Heart left ventricle (tissue), 16 donors: Measurements from ENCODE around the gene CCSER2. TPM values are rescaled to one million over a fixed set of nuclear protein-coding genes. Genes with fewer than 3 reads are reported as not detected.

Source experiments
- ATAC-seq, 4 donors: fragments of 200-7000 bp; cut with Tn5 transposase; one replicate each; pipeline ENCODE4 v1.9.1; 2020 to 2022; ENCODE audit warnings: moderate library complexity in 4 of 4, mild to moderate bottlenecking in 3 of 4, moderate number of reproducible peaks in 1 of 4
- DNase-seq, 5 donors: peaks; one replicate each; pipeline ENCODE4 v3.0.0-alpha.2; 2020
- H3K27ac ChIP-seq, 12 donors: fragments of 200-600 bp; sonication (generic) in 4 of 12; one replicate each; pipeline versions ENCODE4 v1.5.0 to v1.8.0; 2016 to 2022; ENCODE audit warnings: mild to moderate bottlenecking in 2 of 12
- H3K27me3 ChIP-seq, 9 donors: fragments of 200-600 bp; sonication (generic) in 2 of 9; one replicate each; pipeline versions ENCODE4 v1.5.1 to v1.8.0; 2016 to 2022; ENCODE audit warnings: mild to moderate bottlenecking in 3 of 9
- H3K36me3 ChIP-seq, 9 donors: fragments of 200-600 bp; sonication (generic) in 2 of 9; one replicate each; pipeline versions ENCODE4 v1.5.0 to v1.8.0; 2018 to 2022; ENCODE audit warnings: mild to moderate bottlenecking in 2 of 9
- H3K4me1 ChIP-seq, 12 donors: fragments of 200-600 bp; sonication (generic) in 4 of 12; one replicate each; pipeline versions ENCODE4 v1.5.0 to v1.8.0; 2016 to 2022; ENCODE audit warnings: mild to moderate bottlenecking in 3 of 12
- H3K4me3 ChIP-seq, 12 donors: fragments of 200-600 bp; sonication (generic) in 4 of 12; one replicate each; pipeline versions ENCODE4 v1.5.0 to v1.8.0; 2017 to 2022; ENCODE audit warnings: mild to moderate bottlenecking in 9 of 12, moderate library complexity in 4 of 12
- H3K9me3 ChIP-seq, 12 donors: fragments of 200-600 bp; sonication (generic) in 4 of 12; one replicate each; pipeline versions ENCODE4 v1.5.0 to v1.8.0; 2016 to 2022; ENCODE audit warnings: mild to moderate bottlenecking in 1 of 12
- CTCF ChIP-seq, 12 donors: fragments of 200-600 bp; sonication (generic) in 4 of 12; IDR thresholded peaks; one replicate each; pipeline versions ENCODE4 v1.5.0 to v1.8.0; 2018 to 2022; ENCODE audit warnings: antibody characterized with exemption in 12 of 12, mild to moderate bottlenecking in 5 of 12
- POLR2A ChIP-seq, 2 donors: fragments of 450-650 bp; IDR thresholded peaks; one replicate each; pipeline ENCODE4 v1.6.1; 2017; ENCODE audit warnings: antibody characterized with exemption in 2 of 2, mild to moderate bottlenecking in 2 of 2, moderate library complexity in 2 of 2
- WGBS, 4 donors: extraction: QIAGEN DNeasy Blood & Tissue Kit in 2 of 4; methylation state at CpG; one replicate each; pipeline versions ENCODE4 v1.1.5 to v1.1.7; 2013 to 2018; 5-methylcytosine and 5-hydroxymethylcytosine counted together
- intact Hi-C, 10 donors: fragments of 100-400 bp; cut with DNase I; formaldehyde crosslinking; loops; one replicate each; pipeline versions ENCODE4 v1.11.1 to v1.14.2; 2022
- polyA plus RNA-seq, 2 donors: library from polyadenylated mRNA; stranded (reverse); fragments of 200-250 nt; gene quantifications; one replicate each; pipeline ENCODE4 v1.2.3, GENCODE V29; 2013
- total RNA-seq, 9 donors: library from RNA; depleted of rRNA in 2 of 9; stranded (reverse); fragments of >200 nt in 2 of 9; fragmentation: NEBNext Ultra II Directional in 3 of 9; extraction: Animal tissue kit (Norgen Biotek cat#: 25700) in 3 of 9; gene quantifications; one replicate each; pipeline versions ENCODE4 v1.1.0 to v1.2.4, GENCODE V29; 2016 to 2023
- donor health status: ischemic (EF 13 %, LVEDD 7.1; RV severe dilation, severe dysfunction).
- donor health status: healthy with polysubstance abuse.
- donor health status: DM: no; HTN: yes; CAD: no.
- donor health status: DM: no; HTN: no; CAD: no.
- donor health status: ischemic (EF 25% LVEDD 6.9; RV normal size, moderate dysfunction).
- donor health status: ischemic (EF 25% LVEDD 5.7; RV mildly dilated, moderate dysfunction).
- donor health status: healthy.
- donor health status: DM: yes; HTN: yes; CAD: no.
- donor health status: ischemic (EF 35%, LVEDD 5.7; RV mildly dilated, moderate dysfunction).
- donor health status: nonischemic (EF 11% LVEDD 7.7; RV severe dilation, severe dysfunction).
- donor health status: DM: yes; HTN: yes; CAD: no.
- donor health status: PGD.
- donor health status: ischemic (EF 29% LVEDD 5.4; RV normal size, mild dysfunction).
- donor health status: nonischemic (EF 23%, LVEDD 6.1; RV moderate dilation, normal function).

Gene CCSER2
- total and polyA plus RNA-seq, 11 donors: 32.4 to 244 (median 159) TPM

- H3K36me3 ChIP-seq: no peaks in the 10 kb centered on the region
- H3K27me3 ChIP-seq: no peaks in the 10 kb centered on the region
- TF ChIP-seq CTCF (IDR thresholded peaks at IDR 0.05) (no peak), POLR2A (IDR thresholded peaks at IDR 0.05) (no peak)
- ATAC-seq (no peak), DNase-seq (no peak)
- intact Hi-C loops: loop anchor here in 1 of 10 donors (5.0 kb wide), 1 partner anchor 92 kb away; no protein-coding TSS in a partner anchor
- peaks cover 0 to 57% (median 15%) of the 10 kb centered on the region in 12 donors for H3K4me1 ChIP-seq
- no peaks in the 10 kb centered on the region for H3K9me3 ChIP-seq
- no peak overlapping the region for H3K27ac ChIP-seq
- WGBS, 4 donors: 74 to 91% (median 86%) methylated on average over 4 of the region's 4 CpGs
- H3K4me3 ChIP-seq: no peak overlapping the region
Measured at GRCh38 chr10:84354623-84355022, 26.2 kb downstream of the CCSER2 start.

GRCh38 chr10:84355106-84355505 lies 26.7 kb downstream of the CCSER2 start:
- Histone ChIP-seq H3K9me3 (no peaks in the 10 kb centered on the region), H3K27me3 (no peaks in the 10 kb centered on the region), H3K4me3 (no peak overlapping the region), H3K4me1 (peaks cover 0 to 57% (median 15%) of the 10 kb centered on the region in 12 donors), H3K27ac (no peak overlapping the region), H3K36me3 (no peaks in the 10 kb centered on the region)
- DNase-seq: no peak
- intact Hi-C loops: no loop called here
- TF ChIP-seq CTCF (IDR thresholded peaks at IDR 0.05) (no peak), POLR2A (IDR thresholded peaks at IDR 0.05) (no peak)
- 94 to 98% (median 97%) methylated on average over 2 of the region's 2 CpGs for WGBS, 4 donors
- no peak for ATAC-seq

GRCh38 chr10:84356928-84357327 lies 28.5 kb downstream of the CCSER2 start:
- intact Hi-C loops: no loop called here
- TF ChIP-seq POLR2A (IDR thresholded peaks at IDR 0.05) (no peak), CTCF (IDR thresholded peaks at IDR 0.05) (no peak)
- ATAC-seq (no peak), DNase-seq (no peak)
- Histone ChIP-seq H3K4me1 (peaks cover 0 to 72% (median 21%) of the 10 kb centered on the region in 12 donors), H3K36me3 (no peaks in the 10 kb centered on the region), H3K27me3 (no peaks in the 10 kb centered on the region), H3K9me3 (no peaks in the 10 kb centered on the region), H3K27ac (no peak overlapping the region), H3K4me3 (no peak overlapping the region)
- WGBS, 4 donors: 73 to 88% (median 82%) methylated on average over 2 of the region's 2 CpGs

GRCh38 chr10:84358743-84359142 lies 30.4 kb downstream of the CCSER2 start:
- H3K4me1 ChIP-seq: peaks cover 0 to 71% (median 23%) of the 10 kb centered on the region in 12 donors
- TF ChIP-seq CTCF (IDR thresholded peaks at IDR 0.05) (no peak), POLR2A (IDR thresholded peaks at IDR 0.05) (no peak)
- DNase-seq: no peak

More at GRCh38 chr10:84358743-84359142, 30.4 kb downstream of the CCSER2 start:
- Histone ChIP-seq H3K27me3 (no peaks in the 10 kb centered on the region), H3K4me3 (no peak overlapping the region), H3K27ac (no peak overlapping the region), H3K36me3 (no peaks in the 10 kb centered on the region), H3K9me3 (no peaks in the 10 kb centered on the region)
- intact Hi-C loops: no loop called here
- no peak for ATAC-seq
- 93 to 98% (median 95%) methylated on average over 1 of the region's 1 CpG for WGBS, 4 donors
